GM04504 (cell line): ENCODE results near the gene PRKCE.
"Not testable (repeated sequence)": the region's sequence is repeated elsewhere in the genome, so short reads cannot be mapped to it uniquely, and the experiment has no call there.

Source experiments
- DNase-seq: peaks from one replicate; pipeline ENCODE4 v3.0.0-alpha.2; 2012; ENCODE audit warnings: low read depth

The PRKCE gene

GRCh38 chr2:45699032-45699658 lies 47.7 kb downstream of the PRKCE start:
- DNase-seq = peak; percentile 53

GRCh38 chr2:45700407-45701013 lies 49.0 kb downstream of the PRKCE start:
- DNase-seq = no peak

GRCh38 chr2:45705233-45705632 lies 53.8 kb downstream of the PRKCE start:
- DNase-seq = no peak

- no peak for DNase-seq
Observed at GRCh38 chr2:45706033-45706432, 54.6 kb downstream of the PRKCE start.

GRCh38 chr2:45707006-45707405 lies 55.5 kb downstream of the PRKCE start:
- DNase-seq = no peak

- no peak for DNase-seq
Observed at GRCh38 chr2:45707661-45708060, 56.2 kb downstream of the PRKCE start.

- DNase-seq = no peak
Observed at GRCh38 chr2:45708501-45708900, 57.0 kb downstream of the PRKCE start.

- no peak for DNase-seq
Observed at GRCh38 chr2:45709137-45709536, 57.7 kb downstream of the PRKCE start.

GRCh38 chr2:45710468-45710867 lies 59.0 kb downstream of the PRKCE start:
- no peak for DNase-seq

- DNase-seq = no peak
Observed at GRCh38 chr2:45711224-45711623, 59.7 kb downstream of the PRKCE start.

- DNase-seq = no peak
Observed at GRCh38 chr2:45712570-45712969, 61.1 kb downstream of the PRKCE start.

- DNase-seq = no peak
Observed at GRCh38 chr2:45713136-45713535, 61.7 kb downstream of the PRKCE start.

GRCh38 chr2:45713591-45713990 lies 62.1 kb downstream of the PRKCE start:
- no peak for DNase-seq

- DNase-seq = no peak
Observed at GRCh38 chr2:45714679-45715078, 63.2 kb downstream of the PRKCE start.

GRCh38 chr2:45715601-45716379 lies 64.3 kb downstream of the PRKCE start:
- no peak for DNase-seq

GRCh38 chr2:45716432-45716831 lies 65.0 kb downstream of the PRKCE start:
- DNase-seq = not testable (repeated sequence)

- DNase-seq = no peak
Observed at GRCh38 chr2:45716915-45717314, 65.4 kb downstream of the PRKCE start.

GRCh38 chr2:45720210-45720609 lies 68.7 kb downstream of the PRKCE start:
- no peak for DNase-seq

- no peak for DNase-seq
Observed at GRCh38 chr2:45721150-45721549, 69.7 kb downstream of the PRKCE start.

- no peak for DNase-seq
Observed at GRCh38 chr2:45722477-45722876, 71.0 kb downstream of the PRKCE start.

- no peak for DNase-seq
Observed at GRCh38 chr2:45723857-45724256, 72.4 kb downstream of the PRKCE start.

GRCh38 chr2:45724335-45724734 lies 72.9 kb downstream of the PRKCE start:
- no peak for DNase-seq

GRCh38 chr2:45725731-45726130 lies 74.3 kb downstream of the PRKCE start:
- no peak for DNase-seq
